OCI-LY3 (cell line): ENCODE data around the gene SSR3.
A peak's percentile ranks its signal among the peaks of the same experiment; 100 is the strongest.
"Not testable (repeated sequence)": the region's sequence is repeated elsewhere in the genome, so short reads cannot be mapped to it uniquely, and the experiment has no call there.

Experiments
- H2AFZ ChIP-seq: fragments of 200-600, 300-600 bp; shearing (Covaris generic); 2 replicates; pipeline ENCODE4 v1.6.0; 2014; ENCODE audit warnings: antibody characterized with exemption, low read depth, low read length
- H3K27ac ChIP-seq: fragments of 200-600, 300-600 bp; sonication (generic); 2 replicates; pipeline ENCODE4 v1.5.1; 2014; ENCODE audit warnings: mild to moderate bottlenecking, low read length, moderate library complexity, mixed read lengths
- H3K27me3 ChIP-seq: fragments of 200-600, 300-600 bp; sonication (generic); 2 replicates; pipeline ENCODE4 v1.6.1; 2014; ENCODE audit warnings: low read depth, low read length, mixed read lengths
- H3K36me3 ChIP-seq: fragments of 200-600, 300-600 bp; sonication (generic); replicated peaks from 2 replicates; pipeline ENCODE3; 2014; ENCODE audit warnings: low read depth, low read length, mixed read lengths
- H3K4me1 ChIP-seq: fragments of 300-600, 200-600 bp; sonication (generic); 2 replicates; pipeline ENCODE4 v1.6.1; 2014; ENCODE audit warnings: low read length, mixed read lengths
- H3K4me2 ChIP-seq: fragments of 200-600, 300-600 bp; sonication (generic); 2 replicates; pipeline ENCODE4 v1.6.1; 2014; ENCODE audit warnings: low read length, mixed read lengths
- H3K4me3 ChIP-seq: fragments of 300-600, 200-600 bp; sonication (generic); 2 replicates; pipeline ENCODE4 v1.5.1; 2014; ENCODE audit warnings: antibody characterized with exemption, mild to moderate bottlenecking, low read length, moderate library complexity
- H3K79me2 ChIP-seq: fragments of 300-600, 200-600 bp; shearing (Covaris generic); 2 replicates; pipeline ENCODE4 v1.6.1; 2014; ENCODE audit warnings: mild to moderate bottlenecking, low read length, mixed read lengths
- H3K9ac ChIP-seq: fragments of 300-600, 200-600 bp; shearing (Covaris generic); 2 replicates; pipeline ENCODE4 v1.6.0; 2014; ENCODE audit warnings: mild to moderate bottlenecking, low read length, moderate library complexity
- H3K9me3 ChIP-seq: fragments of 200-600, 300-600 bp; shearing (Covaris generic); 2 replicates; pipeline ENCODE4 v1.6.1; 2014; ENCODE audit warnings: low read length, mixed read lengths; ENCODE audit not compliant: insufficient read depth
- H4K20me1 ChIP-seq: fragments of 200-600, 300-600 bp; sonication (generic); 2 replicates; pipeline ENCODE4 v1.6.1; 2016; ENCODE audit warnings: low read length, mixed read lengths; ENCODE audit not compliant: insufficient read depth
- EZH2phosphoT487 ChIP-seq: fragments of 200-600 bp; shearing (Covaris generic); IDR thresholded peaks from 2 replicates; pipeline ENCODE4 v1.6.1; 2018; ENCODE audit warnings: antibody characterized with exemption, mixed run types, low read depth
- TF ChIP-seq, protein P1 (sequence below): fragments of 200-600, 300-600 bp; sonication (generic); IDR thresholded peaks from 2 replicates; pipeline ENCODE4 v1.5.1; 2014; ENCODE audit warnings: antibody characterized with exemption, low read length, low read depth

Gene SSR3

DNA sequence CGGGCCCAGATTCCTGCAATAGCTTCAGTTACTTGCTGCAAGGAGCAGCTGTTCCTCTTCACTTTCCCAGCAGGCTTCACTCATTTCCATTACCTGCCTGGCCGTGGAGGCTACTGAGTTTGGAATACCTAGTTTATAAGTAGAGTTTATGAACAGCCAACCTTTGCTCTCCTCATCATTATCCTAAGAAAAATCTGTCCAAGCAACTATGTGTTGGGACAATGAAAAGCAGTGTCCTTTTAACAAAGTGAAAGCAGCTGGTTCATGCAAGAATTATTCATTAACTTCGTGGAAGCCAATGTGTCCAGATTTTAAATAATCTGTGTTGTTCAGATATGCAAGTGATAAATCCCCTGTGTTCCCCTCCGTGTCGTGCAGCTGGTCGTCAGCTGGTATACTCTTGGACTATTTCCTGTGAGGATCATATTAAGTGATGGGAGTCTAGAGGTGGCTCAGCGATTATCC lies 39.3 kb upstream of the SSR3 start:
- Histone ChIP-seq H3K36me3 (no peaks in the 10 kb centered on the region), H3K27me3 (no peaks in the 10 kb centered on the region), H3K9ac (no peak overlapping the region), H3K4me3 (peak overlapping the region; percentile 34), H2AFZ (peak overlapping the region; percentile 72), H3K9me3 (no peaks in the 10 kb centered on the region), H3K4me1 (0 out of 2 replicates have a peak, but pooled peaks cover 4% of the 10 kb centered on the region), H3K4me2 (peak overlapping the region; percentile 51), H3K27ac (no peak overlapping the region), H3K79me2 (no peaks in the 10 kb centered on the region), H4K20me1 (no peaks in the 10 kb centered on the region)
- TF ChIP-seq, protein P1, sequence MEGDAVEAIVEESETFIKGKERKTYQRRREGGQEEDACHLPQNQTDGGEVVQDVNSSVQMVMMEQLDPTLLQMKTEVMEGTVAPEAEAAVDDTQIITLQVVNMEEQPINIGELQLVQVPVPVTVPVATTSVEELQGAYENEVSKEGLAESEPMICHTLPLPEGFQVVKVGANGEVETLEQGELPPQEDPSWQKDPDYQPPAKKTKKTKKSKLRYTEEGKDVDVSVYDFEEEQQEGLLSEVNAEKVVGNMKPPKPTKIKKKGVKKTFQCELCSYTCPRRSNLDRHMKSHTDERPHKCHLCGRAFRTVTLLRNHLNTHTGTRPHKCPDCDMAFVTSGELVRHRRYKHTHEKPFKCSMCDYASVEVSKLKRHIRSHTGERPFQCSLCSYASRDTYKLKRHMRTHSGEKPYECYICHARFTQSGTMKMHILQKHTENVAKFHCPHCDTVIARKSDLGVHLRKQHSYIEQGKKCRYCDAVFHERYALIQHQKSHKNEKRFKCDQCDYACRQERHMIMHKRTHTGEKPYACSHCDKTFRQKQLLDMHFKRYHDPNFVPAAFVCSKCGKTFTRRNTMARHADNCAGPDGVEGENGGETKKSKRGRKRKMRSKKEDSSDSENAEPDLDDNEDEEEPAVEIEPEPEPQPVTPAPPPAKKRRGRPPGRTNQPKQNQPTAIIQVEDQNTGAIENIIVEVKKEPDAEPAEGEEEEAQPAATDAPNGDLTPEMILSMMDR = no peak
- no peak for TF ChIP-seq EZH2phosphoT487

DNA sequence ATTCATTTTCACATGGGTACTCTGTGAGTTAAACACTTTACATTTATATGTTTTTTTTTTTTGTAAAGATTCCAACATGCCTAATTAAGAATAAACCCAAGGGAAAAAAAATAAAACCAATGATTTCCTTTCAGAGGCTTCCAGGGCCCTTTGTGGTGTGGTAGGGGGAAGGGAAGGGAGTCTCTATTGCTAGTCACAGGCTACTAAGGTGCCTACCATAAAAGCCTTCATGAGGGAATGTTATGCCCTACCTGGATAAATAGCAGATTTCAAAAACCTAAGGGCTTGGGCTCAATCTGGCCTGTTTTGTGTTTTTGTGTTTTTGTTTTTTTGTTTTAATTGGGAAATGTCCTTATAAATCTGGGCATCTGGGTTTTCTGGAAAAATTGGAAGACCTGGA lies 38.9 kb upstream of the SSR3 start:
- Histone ChIP-seq H3K79me2 (no peaks in the 10 kb centered on the region), H3K4me2 (peak overlapping the region; percentile 51; the same call in 1 of the 2 replicates), H2AFZ (no peak overlapping the region), H3K9ac (no peak overlapping the region), H3K36me3 (no peaks in the 10 kb centered on the region), H3K9me3 (no peaks in the 10 kb centered on the region), H3K27ac (no peak overlapping the region), H3K4me1 (0 out of 2 replicates have a peak, but pooled peaks cover 4% of the 10 kb centered on the region), H3K4me3 (no peak overlapping the region; the same call in 1 of the 2 replicates), H4K20me1 (no peaks in the 10 kb centered on the region), H3K27me3 (no peaks in the 10 kb centered on the region)
- TF ChIP-seq, protein P1 = no peak
- no peak for TF ChIP-seq EZH2phosphoT487

DNA sequence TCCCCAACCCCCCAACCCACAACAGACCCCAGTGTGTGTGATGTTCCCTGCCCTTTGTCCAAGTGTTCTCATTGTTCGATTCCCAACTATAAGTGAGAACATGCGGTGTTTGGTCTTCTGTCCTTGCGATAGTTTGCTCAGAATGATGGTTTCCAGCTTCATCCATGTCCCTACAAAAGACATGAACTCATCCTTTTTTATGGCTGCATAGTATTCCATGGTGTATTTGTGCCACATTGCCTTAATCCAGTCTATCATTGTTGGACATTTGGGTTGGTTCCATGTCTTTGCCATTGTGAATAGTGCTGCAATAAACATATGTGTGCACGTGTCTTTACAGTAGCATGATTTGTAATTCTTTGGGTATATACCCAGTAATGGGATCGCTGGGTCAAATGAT lies 34.9 kb upstream of the SSR3 start:
- H4K20me1 ChIP-seq, H3K27ac ChIP-seq, H3K79me2 ChIP-seq, H3K27me3 ChIP-seq, H3K9ac ChIP-seq, H3K4me3 ChIP-seq, H3K4me2 ChIP-seq, H3K9me3 ChIP-seq, H3K36me3 ChIP-seq, H2AFZ ChIP-seq: not testable (repeated sequence)
- H3K4me1 ChIP-seq = peaks cover 18% of the 10 kb centered on the region

DNA sequence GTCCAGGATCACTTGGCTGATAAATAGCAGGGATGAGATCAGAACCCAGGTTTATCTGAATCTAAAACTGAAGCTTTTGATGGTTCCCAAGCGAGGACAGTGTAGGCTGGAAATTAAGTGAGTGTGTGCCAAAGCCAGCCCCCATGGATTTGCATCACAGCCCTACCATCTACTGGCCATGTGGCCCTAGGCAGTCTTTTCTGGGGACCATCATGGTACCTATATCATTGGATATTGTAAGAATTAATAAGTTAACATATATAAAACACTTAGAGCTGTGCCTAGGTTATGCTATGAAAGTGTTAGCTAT lies 32.8 kb upstream of the SSR3 start:
- no peak overlapping the region for H3K4me3 ChIP-seq
- H3K27me3 ChIP-seq = no peaks in the 10 kb centered on the region
- no peaks in the 10 kb centered on the region for H3K36me3 ChIP-seq
- no peaks in the 10 kb centered on the region for H4K20me1 ChIP-seq
- no peak overlapping the region for H3K27ac ChIP-seq
- H3K9ac ChIP-seq = no peak overlapping the region
- no peaks in the 10 kb centered on the region for H3K79me2 ChIP-seq
- H3K4me1 ChIP-seq = peaks cover 14% of the 10 kb centered on the region
- H3K4me2 ChIP-seq = no peak overlapping the region
- H3K9me3 ChIP-seq = no peaks in the 10 kb centered on the region
- no peak for TF ChIP-seq EZH2phosphoT487
- TF ChIP-seq, protein P1 = no peak
- H2AFZ ChIP-seq = no peak overlapping the region
